Peyer's patch (tissue), 4 donors: Measurements from ENCODE around the gene BTBD8.

Source experiments
- POLR2A ChIP-seq, 2 donors: fragments of 450-650 bp; IDR thresholded peaks; one replicate each; pipeline ENCODE4 v1.5.1; 2017; ENCODE audit warnings: antibody characterized with exemption in 2 of 2, mild to moderate bottlenecking in 2 of 2, moderate library complexity in 2 of 2
- TF ChIP-seq, protein P1 (sequence below), 6 experiments: fragments of 450-650 bp in 4 of 6; fragments of 200-600 bp in 2 of 6; sonication (generic) in 1 of 6; IDR thresholded peaks; one replicate each; pipeline ENCODE4 v1.5.1; 2017 to 2019; ENCODE audit warnings: antibody characterized with exemption in 6 of 6, mild to moderate bottlenecking in 3 of 6, moderate library complexity in 1 of 6

DNA sequence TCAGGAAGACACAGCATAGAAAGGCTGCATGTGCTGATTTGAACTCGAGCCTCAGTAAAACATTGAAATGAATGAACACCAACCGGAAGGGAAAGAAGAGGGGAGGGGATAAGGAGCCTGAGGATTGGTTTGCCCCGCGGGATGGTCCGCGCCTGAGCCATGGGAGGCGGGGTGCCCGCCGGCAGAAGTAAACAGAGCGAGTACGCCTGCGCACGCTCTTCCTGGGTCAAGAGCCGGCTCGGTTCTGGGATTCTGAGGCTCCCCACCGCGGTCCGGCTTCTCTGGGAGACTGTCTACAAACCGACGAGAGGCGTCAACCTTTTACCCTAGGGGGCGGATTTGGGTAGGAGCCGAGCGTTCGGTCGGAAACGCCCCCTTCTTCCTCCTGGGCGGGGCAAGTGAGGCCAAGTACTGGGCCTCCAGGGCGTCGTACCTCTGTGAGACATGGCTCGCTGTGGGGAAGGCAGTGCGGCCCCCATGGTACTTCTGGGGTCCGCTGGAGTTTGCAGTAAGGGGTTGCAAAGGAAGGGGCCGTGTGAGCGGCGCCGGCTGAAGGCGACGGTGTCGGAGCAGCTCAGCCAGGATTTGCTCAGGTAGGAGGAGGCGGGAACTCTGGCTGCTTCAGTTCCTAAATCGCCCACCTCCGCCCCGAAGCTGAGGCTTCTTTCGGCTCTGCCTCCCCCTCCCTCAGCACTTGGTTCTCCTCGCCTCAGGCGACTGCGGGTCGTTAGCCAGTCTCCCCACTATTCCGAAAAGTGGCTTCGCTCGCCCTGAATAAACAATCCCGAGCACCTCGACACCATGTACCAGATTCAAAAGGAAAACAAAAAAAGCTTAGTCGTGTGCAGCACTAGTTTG lies at the start of gene BTBD8:
- TF ChIP-seq, protein P1, sequence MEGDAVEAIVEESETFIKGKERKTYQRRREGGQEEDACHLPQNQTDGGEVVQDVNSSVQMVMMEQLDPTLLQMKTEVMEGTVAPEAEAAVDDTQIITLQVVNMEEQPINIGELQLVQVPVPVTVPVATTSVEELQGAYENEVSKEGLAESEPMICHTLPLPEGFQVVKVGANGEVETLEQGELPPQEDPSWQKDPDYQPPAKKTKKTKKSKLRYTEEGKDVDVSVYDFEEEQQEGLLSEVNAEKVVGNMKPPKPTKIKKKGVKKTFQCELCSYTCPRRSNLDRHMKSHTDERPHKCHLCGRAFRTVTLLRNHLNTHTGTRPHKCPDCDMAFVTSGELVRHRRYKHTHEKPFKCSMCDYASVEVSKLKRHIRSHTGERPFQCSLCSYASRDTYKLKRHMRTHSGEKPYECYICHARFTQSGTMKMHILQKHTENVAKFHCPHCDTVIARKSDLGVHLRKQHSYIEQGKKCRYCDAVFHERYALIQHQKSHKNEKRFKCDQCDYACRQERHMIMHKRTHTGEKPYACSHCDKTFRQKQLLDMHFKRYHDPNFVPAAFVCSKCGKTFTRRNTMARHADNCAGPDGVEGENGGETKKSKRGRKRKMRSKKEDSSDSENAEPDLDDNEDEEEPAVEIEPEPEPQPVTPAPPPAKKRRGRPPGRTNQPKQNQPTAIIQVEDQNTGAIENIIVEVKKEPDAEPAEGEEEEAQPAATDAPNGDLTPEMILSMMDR (IDR thresholded peaks at IDR 0.05), result peak in 1 of 6 experiments; percentile 14
- TF ChIP-seq POLR2A (IDR thresholded peaks at IDR 0.05), result peak in 1 of 2 donors; percentile 56
